Measurements from ENCODE around the gene NAALADL1.

NAALADL1 gene

GRCh38 chr11:65058419-65059054 is at the start of gene NAALADL1:
Gene NAALADL1, minus strand, starts transcription at chr11:65058553. Its CDS starts 32 bp downstream, at chr11:65058521.
- no peak within 1 kb of the TSS for H3K4me3 Mint-ChIP-seq
- H3K36me3 Mint-ChIP-seq = no peaks in the 10 kb centered on the region
- CTCF ChIA-PET = no interaction called here
- H3K27ac Mint-ChIP-seq = no peak within 1 kb of the TSS
- H3K27me3 Mint-ChIP-seq = peaks cover 46% of the 10 kb centered on the region
- DNase-seq = no peak
- H3K9me3 Mint-ChIP-seq = no peaks in the 10 kb centered on the region
- H3K4me1 Mint-ChIP-seq = peaks cover 34% of the 10 kb centered on the region

- Mint-ChIP-seq H3K27me3 (peaks cover 4% of the 10 kb centered on the region), H3K36me3 (peaks cover 29% of the 10 kb centered on the region)
- CTCF ChIA-PET = interaction anchor here (1.0 to 8.7 kb wide), 3 partner anchors 9 to 12 kb away, joined by 3 to 60 read pairs (median 4); partner anchors contain the start of genes VPS51 and ZNHIT2
These were observed 49.6 kb upstream of the NAALADL1 start for GRCh38 chr11:65107751-65108468.

GRCh38 chr11:65107078-65107477 is 48.7 kb upstream of the NAALADL1 start:
- Mint-ChIP-seq H3K27ac (peak overlapping the region; percentile 50), H3K4me3 (no peak overlapping the region), H3K27me3 (peaks cover 4% of the 10 kb centered on the region), H3K9me3 (no peaks in the 10 kb centered on the region), H3K36me3 (peaks cover 30% of the 10 kb centered on the region), H3K4me1 (peaks cover 33% of the 10 kb centered on the region)
- CTCF ChIA-PET = interaction anchor here (8.7 kb wide), 1 partner anchor 9 kb away, joined by 60 read pairs; the partner anchor contains the start of gene VPS51
- no peak for DNase-seq

More at GRCh38 chr11:65107751-65108468, 49.6 kb upstream of the NAALADL1 start:
- peaks cover 33% of the 10 kb centered on the region for H3K4me1 Mint-ChIP-seq
- DNase-seq = no peak
- H3K9me3 Mint-ChIP-seq = no peaks in the 10 kb centered on the region
- no peak overlapping the region for H3K4me3 Mint-ChIP-seq
- no peak overlapping the region for H3K27ac Mint-ChIP-seq

GRCh38 chr11:65104628-65105027 is 46.3 kb upstream of the NAALADL1 start:
- H3K9me3 Mint-ChIP-seq = no peaks in the 10 kb centered on the region
- CTCF ChIA-PET = interaction anchor here (1.1 to 1.5 kb wide), 2 partner anchors 91 to 102 kb away, joined by 3 read pairs; partner anchors contain the start of gene ARL2
- H3K4me3 Mint-ChIP-seq = no peak overlapping the region
- DNase-seq = no peak
- H3K27ac Mint-ChIP-seq = no peak overlapping the region
- H3K27me3 Mint-ChIP-seq = no peaks in the 10 kb centered on the region
- peaks cover 25% of the 10 kb centered on the region for H3K36me3 Mint-ChIP-seq
- H3K4me1 Mint-ChIP-seq = peaks cover 12% of the 10 kb centered on the region

- H3K36me3 Mint-ChIP-seq = peaks cover 23% of the 10 kb centered on the region
- no peaks in the 10 kb centered on the region for H3K9me3 Mint-ChIP-seq
- no peak for DNase-seq
- H3K27me3 Mint-ChIP-seq = no peaks in the 10 kb centered on the region
- H3K4me3 Mint-ChIP-seq = no peak overlapping the region
- no peak overlapping the region for H3K27ac Mint-ChIP-seq
- CTCF ChIA-PET = interaction anchor here (1.2 to 1.5 kb wide), 2 partner anchors 9 to 90 kb away, joined by 3 read pairs; partner anchors contain the start of gene ARL2
- peaks cover 17% of the 10 kb centered on the region for H3K4me1 Mint-ChIP-seq
These were observed 45.1 kb upstream of the NAALADL1 start for GRCh38 chr11:65103476-65103875.

- CTCF ChIA-PET = interaction anchor here (0.7 to 1.2 kb wide), 3 partner anchors 8 to 255 kb away, joined by 3 to 8 read pairs (median 3); no protein-coding TSS in a partner anchor
- Mint-ChIP-seq H3K36me3 (peaks cover 25% of the 10 kb centered on the region), H3K4me1 (peaks cover 22% of the 10 kb centered on the region), H3K27ac (no peak overlapping the region), H3K27me3 (no peaks in the 10 kb centered on the region), H3K4me3 (no peak overlapping the region), H3K9me3 (no peaks in the 10 kb centered on the region)
- DNase-seq = no peak
These were observed 44.1 kb upstream of the NAALADL1 start for GRCh38 chr11:65102142-65103095.

GRCh38 chr11:65100674-65101350 is 42.5 kb upstream of the NAALADL1 start:
- Mint-ChIP-seq H3K4me3 (no peak overlapping the region), H3K36me3 (peaks cover 19% of the 10 kb centered on the region), H3K4me1 (peaks cover 28% of the 10 kb centered on the region), H3K27ac (peak overlapping the region; percentile 28), H3K9me3 (no peaks in the 10 kb centered on the region), H3K27me3 (no peaks in the 10 kb centered on the region)
- CTCF ChIA-PET = interaction anchor here (1.2 to 5.0 kb wide), 2 partner anchors 9 to 10 kb away, joined by 8 to 60 read pairs; partner anchors contain the start of gene TM7SF2
- DNase-seq = no peak

GRCh38 chr11:65096926-65097325 is 38.6 kb upstream of the NAALADL1 start:
- Mint-ChIP-seq H3K36me3 (peaks cover 8% of the 10 kb centered on the region), H3K27me3 (no peaks in the 10 kb centered on the region), H3K27ac (peak overlapping the region; percentile 98), H3K4me3 (peak overlapping the region; percentile 92), H3K9me3 (no peaks in the 10 kb centered on the region), H3K4me1 (peaks cover 22% of the 10 kb centered on the region)
- DNase-seq = no peak
- CTCF ChIA-PET = interaction anchor here (1.7 to 5.0 kb wide), 3 partner anchors 14 to 83 kb away, joined by 7 to 60 read pairs (median 11); partner anchors contain the start of genes ARL2, TM7SF2 and ZNHIT2

GRCh38 chr11:65095974-65096806 is 37.8 kb upstream of the NAALADL1 start, which contains the start of gene VPS51:
Gene VPS51, plus strand, starts transcription at chr11:65096214. Its CDS starts 37 bp downstream, at chr11:65096251.
- DNase-seq = peak; percentile 93
- Mint-ChIP-seq H3K4me1 (peaks cover 22% of the 10 kb centered on the region), H3K27ac (peak within 1 kb of the TSS; percentile 98), H3K36me3 (peaks cover 8% of the 10 kb centered on the region), H3K4me3 (peak within 1 kb of the TSS; percentile 92), H3K27me3 (no peaks in the 10 kb centered on the region), H3K9me3 (no peaks in the 10 kb centered on the region)
- CTCF ChIA-PET = interaction anchor here (1.7 to 5.0 kb wide), 2 partner anchors 15 to 82 kb away, joined by 7 to 60 read pairs; partner anchors contain the start of genes ARL2 and TM7SF2

GRCh38 chr11:65095427-65095826 is 37.1 kb upstream of the NAALADL1 start:
- DNase-seq = no peak
- Mint-ChIP-seq H3K27ac (peak overlapping the region; percentile 98), H3K27me3 (no peaks in the 10 kb centered on the region), H3K36me3 (peaks cover 8% of the 10 kb centered on the region), H3K4me3 (peak overlapping the region; percentile 92), H3K9me3 (no peaks in the 10 kb centered on the region), H3K4me1 (peaks cover 22% of the 10 kb centered on the region)
- CTCF ChIA-PET = interaction anchor here (1.0 to 5.0 kb wide), 4 partner anchors 10 to 18 kb away, joined by 4 to 60 read pairs (median 6); partner anchors contain the start of gene TM7SF2

GRCh38 chr11:65090628-65091027 is 32.3 kb upstream of the NAALADL1 start:
- no peak for DNase-seq
- CTCF ChIA-PET = interaction anchor here (1.1 kb wide), 1 partner anchor 20 kb away, joined by 4 read pairs; no protein-coding TSS in a partner anchor
- H3K9me3 Mint-ChIP-seq = no peaks in the 10 kb centered on the region
- H3K4me1 Mint-ChIP-seq = peaks cover 8% of the 10 kb centered on the region
- H3K4me3 Mint-ChIP-seq = no peak overlapping the region
- peaks cover 17% of the 10 kb centered on the region for H3K36me3 Mint-ChIP-seq
- H3K27me3 Mint-ChIP-seq = no peaks in the 10 kb centered on the region
- H3K27ac Mint-ChIP-seq = no peak overlapping the region

- Mint-ChIP-seq H3K4me1 (peaks cover 15% of the 10 kb centered on the region), H3K36me3 (peaks cover 22% of the 10 kb centered on the region), H3K27me3 (no peaks in the 10 kb centered on the region), H3K9me3 (no peaks in the 10 kb centered on the region), H3K27ac (no peak overlapping the region), H3K4me3 (no peak overlapping the region)
- CTCF ChIA-PET = interaction anchor here (0.6 to 1.3 kb wide), 2 partner anchors 21 to 75 kb away, joined by 3 read pairs; no protein-coding TSS in a partner anchor
- no peak for DNase-seq
These were observed 31.3 kb upstream of the NAALADL1 start for GRCh38 chr11:65089621-65090020.
